Measurements from ENCODE around the gene DTWD2.
"Not testable (repeated sequence)": the region's sequence is repeated elsewhere in the genome, so short reads cannot be mapped to it uniquely, and the experiment has no call there.

Gene DTWD2

GRCh38 chr5:118987988-118988865 is at the start of gene DTWD2:
DTWD2 (minus strand) TSS chr5:118988547; CDS start chr5:118988511, 36 bp downstream.
- DNase-seq (ENCODE audit: low read depth in 2 of 2): peak; percentile 78 to 85

DNA sequence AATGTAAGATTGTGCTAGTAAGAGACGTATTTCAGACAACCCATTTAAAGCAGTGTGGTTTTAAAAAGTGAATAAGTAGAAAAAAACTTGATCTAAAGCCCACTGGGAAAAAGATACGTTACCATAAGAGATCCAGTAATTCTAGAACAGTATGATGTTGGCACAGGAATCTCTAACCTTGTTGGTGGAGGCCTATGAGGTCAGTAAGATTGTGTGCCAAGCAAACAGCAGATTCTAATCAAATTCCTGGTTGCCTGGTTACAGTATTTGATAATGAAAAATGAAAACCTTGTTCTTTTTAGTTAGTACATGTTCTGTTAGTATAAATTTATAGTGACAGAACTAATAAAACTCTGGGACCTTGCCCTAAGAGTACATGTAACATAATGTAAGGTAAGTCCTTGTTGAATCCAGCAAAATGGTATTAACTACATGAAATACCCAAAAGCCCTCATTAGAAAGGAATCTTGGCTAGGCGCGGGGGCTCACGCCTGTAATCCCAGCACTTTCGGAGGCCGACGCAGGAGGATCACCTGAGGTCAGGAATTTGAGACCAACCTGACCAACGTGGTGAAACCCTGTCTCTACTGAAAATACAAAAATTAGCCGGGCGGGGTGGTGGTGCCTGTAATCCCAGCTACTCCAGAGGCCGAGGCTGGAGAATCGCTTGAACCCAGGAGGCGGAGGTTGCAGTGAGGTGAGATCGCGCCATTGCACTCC is 49.3 kb upstream of the DTWD2 start:
- DNase-seq (ENCODE audit: low read depth in 2 of 2): no peak

DNA sequence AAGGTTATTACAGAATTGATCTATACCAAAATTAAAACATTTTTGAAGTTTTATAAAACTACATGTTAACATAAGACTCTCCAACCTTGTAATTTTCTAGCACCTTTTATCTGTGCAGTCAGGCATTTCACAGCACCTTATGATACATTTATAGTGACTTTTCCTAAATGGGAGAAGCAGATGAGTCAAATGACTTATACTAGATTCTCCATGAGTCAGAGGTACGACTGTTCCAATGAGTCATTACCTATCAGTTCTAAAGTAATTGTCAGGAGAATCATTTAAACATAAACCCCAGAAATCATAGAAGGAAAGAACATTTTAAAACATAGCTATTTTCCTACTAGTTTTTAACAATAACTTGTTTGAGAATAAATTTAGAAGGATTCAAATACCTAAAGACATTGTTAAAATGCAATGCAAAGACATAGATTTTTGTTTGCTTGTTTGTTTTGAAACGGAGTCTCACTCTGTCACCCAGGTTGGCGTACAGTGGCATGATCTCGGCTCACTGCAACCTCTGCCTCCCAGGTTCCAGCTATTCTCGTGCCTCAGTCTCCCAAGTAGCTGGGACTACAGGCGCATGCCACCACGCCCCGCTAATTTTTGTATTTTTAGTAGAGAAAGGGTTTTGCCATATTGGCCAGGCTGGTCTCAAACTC is 47.9 kb upstream of the DTWD2 start:
- DNase-seq (ENCODE audit: low read depth in 2 of 2): no peak

GRCh38 chr5:119033135-119033534 is 44.8 kb upstream of the DTWD2 start:
- DNase-seq (ENCODE audit: low read depth in 2 of 2): no peak

- DNase-seq (ENCODE audit: low read depth in 2 of 2): no peak
Measured at GRCh38 chr5:119032656-119033055, 44.3 kb upstream of the DTWD2 start.

DNA sequence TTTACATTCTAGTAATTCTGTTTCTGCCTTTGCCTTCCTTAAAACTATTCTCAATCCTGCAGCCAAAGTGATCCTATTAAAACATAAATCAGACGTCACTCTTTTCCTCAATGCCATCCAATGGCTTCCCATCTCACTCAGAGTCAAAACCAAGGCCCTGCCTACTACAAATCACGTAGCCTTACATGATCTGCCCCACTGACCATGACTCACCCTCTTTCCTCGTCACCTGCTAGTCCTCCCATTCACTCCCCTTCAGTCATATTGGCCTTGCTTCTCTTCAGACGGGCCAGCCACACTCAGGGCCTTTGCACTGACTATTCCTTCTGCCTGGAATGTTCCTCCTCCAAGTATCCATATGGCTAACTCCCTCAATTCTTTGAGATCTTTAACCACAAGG is 43.6 kb upstream of the DTWD2 start:
- DNase-seq (ENCODE audit: low read depth in 2 of 2): no peak

DNA sequence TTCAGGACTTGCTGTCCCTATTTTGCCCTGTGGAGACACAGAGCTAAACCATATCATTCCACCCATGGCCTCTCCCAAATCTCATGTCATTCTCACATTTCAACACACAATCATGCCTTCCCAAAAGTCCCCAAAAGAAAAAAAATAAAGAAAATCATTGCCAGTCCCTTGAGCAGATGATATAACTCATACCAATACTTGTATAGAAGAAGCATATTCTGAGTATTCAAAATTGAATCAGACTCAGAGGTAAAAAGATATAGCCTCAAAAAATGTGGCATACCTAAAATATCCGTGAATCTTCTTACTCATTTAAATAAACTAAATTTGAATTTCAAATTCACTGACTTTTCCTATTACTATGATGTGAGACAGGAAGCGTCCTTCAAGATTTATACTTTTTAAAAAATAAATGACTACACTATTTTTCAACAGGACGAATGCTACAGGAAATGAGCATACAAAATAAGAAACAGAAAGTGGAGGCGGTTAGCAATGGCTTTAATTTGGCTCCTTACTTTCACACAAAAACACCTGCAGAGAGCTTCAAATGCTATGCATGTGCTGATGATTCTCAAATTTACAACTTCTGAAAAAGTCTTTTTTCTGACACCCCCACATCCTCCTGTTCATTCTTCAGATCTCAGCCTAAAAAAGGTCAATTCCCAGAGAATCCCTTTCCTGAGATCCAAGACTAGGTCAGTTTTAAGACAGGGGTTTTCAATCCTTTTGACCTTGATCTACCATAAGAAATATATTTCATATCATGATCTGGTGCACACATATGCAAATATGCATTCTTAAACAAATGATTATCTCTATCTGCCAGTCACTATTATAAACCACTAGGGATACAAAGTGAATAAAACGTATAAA is 42.9 kb upstream of the DTWD2 start:
- DNase-seq (ENCODE audit: low read depth in 2 of 2): no peak

DNA sequence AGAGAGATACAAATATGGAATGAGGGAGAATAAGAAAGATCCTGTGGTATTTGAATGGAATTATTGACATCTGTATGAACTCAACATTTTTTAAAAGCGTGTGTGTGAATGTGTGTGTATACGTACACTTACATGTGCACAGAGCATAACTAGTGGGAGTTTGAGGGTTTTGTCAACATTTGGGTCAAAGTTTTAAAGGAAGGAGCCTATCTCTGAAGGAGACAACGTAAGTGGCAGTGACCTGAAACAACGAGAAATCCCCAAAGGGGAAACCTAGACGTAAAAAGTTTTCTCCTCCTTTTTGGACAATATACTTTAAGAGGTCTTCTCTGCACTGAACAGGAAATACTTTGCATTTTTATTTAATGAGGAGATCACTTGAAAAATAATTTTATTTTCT is 40.2 kb upstream of the DTWD2 start:
- no peak for DNase-seq (ENCODE audit: low read depth in 2 of 2)

DNA sequence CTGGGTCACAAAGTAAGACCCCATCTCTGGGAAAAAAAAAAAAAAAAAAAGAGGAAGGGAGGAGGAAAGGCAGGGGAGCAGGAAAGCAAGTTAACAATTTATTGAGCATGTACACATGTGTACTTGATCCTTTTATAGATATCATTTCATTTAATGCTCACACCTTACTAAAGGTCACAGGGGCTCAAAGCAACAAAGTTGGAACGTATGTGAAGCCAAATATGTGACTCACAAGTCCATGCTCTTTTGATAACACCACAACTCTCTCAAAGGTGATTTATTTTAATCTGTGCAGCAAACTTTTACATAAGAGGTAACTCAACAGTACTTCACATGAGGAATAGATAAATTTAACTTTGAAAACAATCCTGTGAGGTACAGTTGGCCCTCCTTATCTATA is 34.4 kb upstream of the DTWD2 start:
- DNase-seq (ENCODE audit: low read depth in 2 of 2): no peak

DNA sequence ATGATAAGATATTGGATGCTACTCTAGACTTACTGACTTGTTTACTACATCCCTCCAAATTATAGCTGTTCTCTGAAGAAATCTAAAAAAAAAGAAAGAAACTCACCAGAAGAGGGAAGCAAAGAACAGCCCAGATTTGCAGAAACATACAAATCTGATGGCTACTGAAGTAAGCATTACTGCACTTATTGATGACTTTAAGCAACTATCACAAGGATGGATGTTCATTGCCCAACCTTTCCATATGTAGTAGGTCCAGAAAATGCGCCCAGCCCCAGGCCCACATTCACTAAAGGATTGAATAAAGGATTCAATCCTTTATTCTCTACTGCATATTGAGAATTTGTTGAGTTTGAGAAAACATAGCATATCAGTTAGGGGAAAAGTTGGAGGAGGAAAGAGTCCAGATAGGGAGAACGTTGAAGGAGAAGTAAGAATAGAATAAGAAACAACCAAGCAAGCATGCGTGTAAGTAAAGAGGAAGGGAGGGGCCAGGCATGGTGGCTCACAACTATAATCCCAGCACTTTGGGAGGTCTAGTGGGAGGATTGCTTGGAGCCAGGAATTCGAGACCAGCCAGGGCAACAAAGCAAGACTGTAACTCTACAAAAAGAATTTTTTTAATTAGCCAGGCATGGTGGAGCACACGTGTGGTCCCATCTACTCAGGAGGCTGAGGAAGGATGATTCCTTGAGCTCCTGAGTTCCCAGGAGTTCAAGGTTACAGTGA is 33.8 kb upstream of the DTWD2 start:
- no peak for DNase-seq (ENCODE audit: low read depth in 2 of 2)

DNA sequence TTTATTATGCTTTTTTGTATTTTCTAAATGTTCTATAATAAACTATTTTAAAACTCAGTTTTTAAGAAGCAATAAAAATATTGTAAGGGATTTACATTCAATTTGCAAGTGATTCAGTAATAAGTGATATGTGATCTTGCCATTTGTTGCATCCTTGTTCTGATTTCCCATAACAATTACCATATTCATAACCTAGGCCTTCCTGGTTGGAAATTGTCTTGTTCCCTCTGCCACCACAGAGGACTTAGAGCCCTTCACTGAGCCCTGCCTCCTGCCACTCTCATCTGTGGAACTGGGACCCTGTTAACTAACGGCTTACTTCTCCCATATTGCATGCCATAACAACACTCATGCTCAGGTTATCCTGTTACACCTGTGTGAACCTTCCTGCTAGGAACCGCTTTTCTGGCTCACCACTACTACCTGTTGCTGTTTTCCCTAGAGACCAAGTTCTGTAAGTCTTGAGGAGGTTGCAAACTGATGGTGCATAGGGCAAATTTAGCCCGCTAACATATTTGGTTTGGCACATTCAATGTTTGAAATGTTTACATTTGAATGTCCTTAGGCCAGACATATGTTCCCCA is 32.9 kb upstream of the DTWD2 start:
- DNase-seq (ENCODE audit: low read depth in 2 of 2): no peak

DNA sequence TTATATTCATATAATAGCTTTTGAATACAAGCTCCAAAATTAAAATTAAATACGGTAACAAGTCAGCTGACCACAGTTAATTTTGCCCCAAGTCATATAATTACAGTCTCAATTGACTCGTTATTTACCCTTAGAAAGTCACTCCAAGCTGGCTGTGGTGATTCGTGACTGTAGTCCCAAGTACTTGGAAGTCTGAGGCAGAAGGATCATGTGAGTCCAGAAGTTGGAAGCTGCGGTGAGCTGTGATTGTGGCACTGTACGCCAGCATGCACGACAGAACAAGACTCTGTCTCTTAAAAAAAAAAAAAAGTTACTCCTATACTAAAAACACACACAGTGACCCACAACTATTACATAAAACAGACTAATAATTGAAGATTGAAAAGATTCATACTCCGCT is 31.6 kb upstream of the DTWD2 start:
- no peak for DNase-seq (ENCODE audit: low read depth in 2 of 2)

- DNase-seq (ENCODE audit: low read depth in 2 of 2): no peak
Measured at GRCh38 chr5:119019501-119019900, 31.2 kb upstream of the DTWD2 start.

DNA sequence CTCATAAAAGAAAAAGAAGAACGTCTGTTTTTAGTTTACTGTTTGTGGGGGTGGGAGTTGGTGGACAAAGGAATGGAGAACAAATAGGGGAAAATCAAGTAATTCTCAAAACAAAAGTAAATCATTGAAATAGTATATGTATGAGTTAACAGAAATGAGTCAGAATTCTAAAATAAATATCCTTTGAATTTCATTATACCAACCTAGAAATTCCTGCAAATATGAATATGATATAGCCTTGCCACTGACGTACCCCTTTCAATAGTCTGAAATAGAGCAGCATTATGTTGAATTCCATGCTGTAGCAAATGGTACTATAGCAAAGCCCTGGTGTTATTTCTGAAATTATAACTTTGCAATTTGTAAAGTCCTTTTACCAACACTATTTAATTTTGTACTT is 29.6 kb upstream of the DTWD2 start:
- no peak for DNase-seq (ENCODE audit: low read depth in 2 of 2)

DNA sequence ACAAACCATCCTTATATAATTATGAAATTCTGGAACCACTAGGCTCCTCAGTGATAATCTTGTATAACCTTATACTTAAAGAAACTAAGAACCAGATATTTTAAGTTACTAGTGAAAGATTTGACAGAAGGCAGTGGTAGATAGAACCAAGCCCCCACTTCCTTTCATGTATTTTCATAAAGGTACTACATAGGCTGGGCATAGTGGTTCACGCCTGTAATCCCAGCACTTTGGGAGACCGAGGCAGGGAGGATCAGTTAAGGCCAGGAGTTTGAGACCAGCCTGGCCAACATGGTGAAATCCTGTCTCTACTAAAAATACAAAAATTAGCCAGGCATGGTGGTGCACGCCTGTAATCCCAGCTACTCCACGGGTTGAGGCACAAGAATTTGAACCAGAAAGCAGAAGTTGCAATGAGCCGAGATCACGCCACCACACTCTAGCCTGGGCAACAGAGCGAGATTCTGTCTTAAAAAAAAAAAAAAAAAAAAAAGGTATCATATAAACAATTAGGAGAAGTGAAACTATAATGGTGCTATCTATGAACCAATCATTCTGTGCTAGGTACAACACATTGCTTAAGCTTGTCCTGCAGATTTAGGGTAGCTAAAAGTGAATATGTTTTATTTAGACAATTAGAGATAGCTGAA is 27.9 kb upstream of the DTWD2 start:
- DNase-seq (ENCODE audit: low read depth in 2 of 2): no peak

- DNase-seq (ENCODE audit: low read depth in 2 of 2): no peak
Measured at GRCh38 chr5:119011186-119011585, 22.8 kb upstream of the DTWD2 start.

- DNase-seq (ENCODE audit: low read depth in 2 of 2): no peak
Measured at GRCh38 chr5:119010206-119010605, 21.9 kb upstream of the DTWD2 start.

- DNase-seq (ENCODE audit: low read depth in 2 of 2): no peak
Measured at GRCh38 chr5:119009131-119009530, 20.8 kb upstream of the DTWD2 start.

- no peak for DNase-seq (ENCODE audit: low read depth in 2 of 2)
Measured at GRCh38 chr5:118999696-119000095, 11.3 kb upstream of the DTWD2 start.

DNA sequence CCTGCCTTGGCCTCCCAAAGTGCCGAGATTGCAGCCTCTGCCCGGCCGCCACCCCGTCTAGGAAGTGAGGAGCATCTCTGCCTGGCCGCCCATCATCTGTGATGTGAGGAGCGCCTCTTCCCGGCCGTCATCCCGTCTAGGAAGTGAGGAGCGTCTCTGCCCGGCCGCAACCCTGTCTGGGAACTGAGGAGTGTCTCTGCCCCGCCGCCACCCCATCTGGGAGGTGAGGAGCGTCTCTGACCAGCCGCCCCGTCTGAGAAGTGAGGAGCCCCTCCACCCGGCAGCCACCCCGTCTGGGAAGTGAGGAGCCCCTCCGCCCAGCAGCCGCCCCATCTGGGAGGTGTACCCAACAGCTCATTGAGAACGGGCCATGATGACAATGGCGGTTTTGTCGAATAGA is 10.5 kb upstream of the DTWD2 start:
- DNase-seq (ENCODE audit: low read depth in 2 of 2): not testable (repeated sequence)

All from stimulated activated CD4-positive, alpha-beta T cell treated with anti-CD3 and anti-CD28 coated beads, Interleukin-1b, Interleukin-23, amount 100 ng/mL, for 1 hour (primary cell).